Fibroblast of lung (primary cell): ENCODE measurements around the gene ACAP3. TPM values are rescaled to one million over a fixed set of nuclear protein-coding genes. Genes with fewer than 3 reads are reported as not detected.
A peak's percentile ranks its signal among the peaks of the same experiment; 100 is the strongest.

ENCODE experiments used
- DNase-seq, 2 donors: peaks; one replicate each; pipeline versions ENCODE4 v3.0.0 to v3.0.0-alpha.2; 2010; ENCODE audit warnings: low read depth in 2 of 2
- H2AFZ ChIP-seq: 2 replicates; pipeline ENCODE4 v1.5.1; 2012; ENCODE audit warnings: low read length, control low read depth, inconsistent platforms
- H3K27ac ChIP-seq: 2 replicates; pipeline ENCODE4 v1.5.1; 2011; ENCODE audit warnings: low read length, control low read depth; ENCODE audit not compliant: insufficient read depth
- H3K27me3 ChIP-seq: 2 replicates; pipeline ENCODE4 v1.5.1; 2011; ENCODE audit warnings: mild to moderate bottlenecking, low read length; ENCODE audit not compliant: control insufficient read depth, insufficient read depth
- H3K36me3 ChIP-seq: 2 replicates; pipeline ENCODE4 v1.5.1; 2011; ENCODE audit warnings: low read length; ENCODE audit not compliant: control insufficient read depth, insufficient read depth
- H3K4me1 ChIP-seq: 2 replicates; pipeline ENCODE4 v1.5.1; 2011; ENCODE audit warnings: low read length; ENCODE audit not compliant: control insufficient read depth, insufficient read depth; ENCODE audit errors: extremely low read depth
- H3K4me2 ChIP-seq: 2 replicates; pipeline ENCODE4 v1.5.1; 2011; ENCODE audit warnings: low read length, control low read depth; ENCODE audit not compliant: insufficient read depth; ENCODE audit errors: extremely low read depth
- H3K4me3 ChIP-seq, 4 experiments: fragments of 200-600 bp in 1 of 4; sonication (generic) in 1 of 4; replicated peaks in 1 of 4; 2 replicates each; pipeline ENCODE4 v1.5.1; 2011 to 2016; ENCODE audit warnings: low read length in 4 of 4, low read depth in 3 of 4, mild to moderate bottlenecking in 3 of 4, control low read depth in 2 of 4, inconsistent platforms in 1 of 4, mixed read lengths in 1 of 4; ENCODE audit not compliant: insufficient read depth in 1 of 4; ENCODE audit errors: control extremely low read depth in 1 of 4
- H3K79me2 ChIP-seq: 2 replicates; pipeline ENCODE4 v1.5.1; 2012; ENCODE audit warnings: mild to moderate bottlenecking, low read length, inconsistent platforms; ENCODE audit not compliant: control insufficient read depth, insufficient read depth
- H3K9ac ChIP-seq: 2 replicates; pipeline ENCODE4 v1.5.1; 2011; ENCODE audit warnings: mild to moderate bottlenecking, low read length, control low read depth; ENCODE audit not compliant: insufficient read depth
- H3K9me3 ChIP-seq: 2 replicates; pipeline ENCODE4 v1.5.1; 2012; ENCODE audit warnings: low read depth, low read length; ENCODE audit not compliant: control insufficient read depth, insufficient read depth
- H4K20me1 ChIP-seq: 2 replicates; pipeline ENCODE4 v1.5.1; 2011; ENCODE audit warnings: low read length; ENCODE audit not compliant: control insufficient read depth, insufficient read depth; ENCODE audit errors: extremely low read depth
- CTCF ChIP-seq, 2 donors: IDR thresholded peaks in 1 of 2; conservative IDR thresholded peaks in 1 of 2; 1 replicate in 1 of 2; 2 replicates in 1 of 2; pipeline ENCODE4 v1.5.1; 2011 to 2012; ENCODE audit warnings: low read length in 2 of 2, control low read depth in 1 of 2, inconsistent platforms in 1 of 2, low read depth in 1 of 2, mild to moderate bottlenecking in 1 of 2
- EZH2 ChIP-seq: IDR thresholded peaks from 2 replicates; pipeline ENCODE4 v1.5.1; 2012; ENCODE audit warnings: low read length, control low read depth, mild to moderate bottlenecking; ENCODE audit errors: missing control alignments
- polyA plus RNA-seq, 2 donors: library from polyadenylated mRNA; depleted of rRNA in 1 of 2; stranded (reverse) in 1 of 2; unstranded in 1 of 2; fragments of >200 nt; gene quantifications; 2 replicates each; pipeline ENCODE4 v1.2.1, GENCODE V29; 2011 to 2012; ENCODE audit warnings: missing spikeins in 1 of 2
- total RNA-seq: library from RNA; depleted of rRNA; stranded (reverse); fragments of >200 nt; gene quantifications from 2 replicates; pipeline ENCODE4 v1.2.1, GENCODE V29; 2014

The ACAP3 gene
- total and polyA plus RNA-seq, 2 donors (not counting 1 experiment from before 2014, with no cell fraction given): 15.3 to 50.9 TPM

DNA sequence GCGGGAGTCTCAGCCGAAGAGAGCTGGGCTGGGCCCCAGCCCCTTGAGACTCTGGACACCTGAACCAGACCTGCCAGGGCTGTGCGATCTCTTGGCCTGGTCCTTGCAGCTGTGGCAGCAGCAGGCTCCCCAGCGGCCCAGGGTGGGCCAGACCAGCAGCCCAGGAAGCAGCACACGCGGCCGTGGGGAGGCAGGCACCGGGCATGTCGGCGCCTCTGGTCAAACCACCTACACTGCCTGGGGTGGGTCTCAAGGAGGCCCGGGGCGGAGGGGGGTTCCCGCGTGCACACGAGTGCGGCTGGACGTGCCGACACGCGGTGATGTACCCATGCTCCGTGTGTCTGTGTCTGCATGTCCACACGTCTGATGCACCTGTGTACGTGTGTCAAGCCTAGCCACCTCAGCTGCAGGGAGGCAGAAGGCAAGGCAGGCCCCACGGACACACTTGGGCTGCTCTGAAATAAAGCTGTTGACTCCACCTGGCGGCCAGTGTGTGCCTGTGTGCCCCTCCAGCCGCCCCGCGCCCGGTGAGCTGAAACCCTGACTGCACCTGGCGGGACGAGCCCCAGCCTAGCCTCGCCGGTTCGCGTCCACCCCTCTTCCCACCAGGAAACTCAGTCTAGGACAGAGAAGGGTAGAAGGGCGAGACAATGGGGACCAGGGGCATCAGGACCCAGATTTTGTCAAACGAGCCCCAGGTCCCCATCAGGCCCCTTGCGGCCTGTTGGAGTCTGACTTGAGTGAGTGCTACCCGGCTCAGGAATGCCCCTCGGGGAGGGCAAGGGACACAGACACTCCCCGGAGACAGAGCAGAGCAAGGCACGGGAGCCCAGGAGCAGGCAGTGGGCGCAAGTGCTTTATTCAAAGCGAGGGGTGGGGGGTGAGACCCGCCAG, 15.9 kb downstream of the ACAP3 start:
- H3K4me1 ChIP-seq: no peaks in the 10 kb centered on the region
- H4K20me1 ChIP-seq: no peaks in the 10 kb centered on the region
- H3K4me3 ChIP-seq: no peak overlapping the region
- H3K9me3 ChIP-seq: no peaks in the 10 kb centered on the region
- H3K27ac ChIP-seq: no peak overlapping the region
- H3K27me3 ChIP-seq: no peaks in the 10 kb centered on the region
- H3K79me2 ChIP-seq: no peaks in the 10 kb centered on the region
- no peak for TF ChIP-seq EZH2
- TF ChIP-seq CTCF (conservative IDR thresholded peaks at IDR 0.05 in 1 of 2, IDR thresholded peaks at IDR 0.05 in 1 of 2; ENCODE audit: low read depth in 1 of 2, low read length in 2 of 2): peak; percentile 37 to 57
- H3K4me2 ChIP-seq: no peak overlapping the region
- peak; percentile 59 to 61 for DNase-seq
- H2AFZ ChIP-seq: no peak overlapping the region
- H3K9ac ChIP-seq: no peak overlapping the region
- peaks cover 23% of the 10 kb centered on the region for H3K36me3 ChIP-seq

GRCh38 chr1:1291023-1291528, 16.7 kb downstream of the ACAP3 start:
- TF ChIP-seq CTCF (conservative IDR thresholded peaks at IDR 0.05 in 1 of 2, IDR thresholded peaks at IDR 0.05 in 1 of 2; ENCODE audit: low read depth in 1 of 2, low read length in 2 of 2): no peak
- TF ChIP-seq EZH2: no peak
- Histone ChIP-seq H3K27ac (no peak overlapping the region), H3K9me3 (no peaks in the 10 kb centered on the region), H3K27me3 (no peaks in the 10 kb centered on the region), H3K4me1 (no peaks in the 10 kb centered on the region), H4K20me1 (no peaks in the 10 kb centered on the region), H3K4me2 (no peak overlapping the region), H3K4me3 (no peak overlapping the region), H3K36me3 (peaks cover 18% of the 10 kb centered on the region), H3K79me2 (no peaks in the 10 kb centered on the region), H2AFZ (no peak overlapping the region), H3K9ac (no peak overlapping the region)
- no peak for DNase-seq

DNA sequence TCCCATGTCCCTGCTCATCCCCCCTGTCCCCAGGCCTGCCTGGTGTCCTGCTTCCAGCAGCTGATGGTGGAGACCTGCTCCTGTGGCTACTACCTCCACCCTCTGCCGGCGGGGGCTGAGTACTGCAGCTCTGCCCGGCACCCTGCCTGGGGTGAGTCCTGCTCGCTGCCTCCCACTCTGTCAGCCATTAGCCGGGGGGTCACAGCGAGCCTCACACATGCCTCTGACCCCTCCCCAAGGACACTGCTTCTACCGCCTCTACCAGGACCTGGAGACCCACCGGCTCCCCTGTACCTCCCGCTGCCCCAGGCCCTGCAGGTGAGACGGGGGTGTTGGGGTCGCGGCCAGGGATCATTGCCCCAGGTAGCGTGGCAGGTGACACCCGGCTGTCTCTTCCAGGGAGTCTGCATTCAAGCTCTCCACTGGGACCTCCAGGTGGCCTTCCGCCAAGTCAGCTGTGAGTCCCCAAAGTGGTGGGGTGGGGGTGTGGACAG, 17.4 kb downstream of the ACAP3 start:
- TF ChIP-seq EZH2 (no peak), CTCF (conservative IDR thresholded peaks at IDR 0.05 in 1 of 2, IDR thresholded peaks at IDR 0.05 in 1 of 2; ENCODE audit: low read depth in 1 of 2, low read length in 2 of 2) (peak; percentile 62 to 64)
- peak; percentile 27 to 39 for DNase-seq
- no peak overlapping the region for H3K4me2 ChIP-seq
- no peaks in the 10 kb centered on the region for H3K27me3 ChIP-seq
- no peak overlapping the region for H3K27ac ChIP-seq
- no peaks in the 10 kb centered on the region for H3K79me2 ChIP-seq
- no peak overlapping the region for H3K9ac ChIP-seq
- H3K9me3 ChIP-seq: no peaks in the 10 kb centered on the region
- no peak overlapping the region for H3K4me3 ChIP-seq
- no peaks in the 10 kb centered on the region for H3K4me1 ChIP-seq
- no peaks in the 10 kb centered on the region for H4K20me1 ChIP-seq
- H3K36me3 ChIP-seq: peaks cover 12% of the 10 kb centered on the region
- H2AFZ ChIP-seq: no peak overlapping the region
